PFSK-1 (cell line): ENCODE data around the gene PTPRN2.

Experiments used
- TAF1 ChIP-seq: IDR thresholded peaks from 2 replicates; pipeline ENCODE4 v1.6.1; 2012; ENCODE audit warnings: low read length, control low read depth, borderline replicate concordance; ENCODE audit not compliant: insufficient read depth
- TF ChIP-seq, protein P1 (sequence below), 2 experiments: IDR thresholded peaks; 2 replicates each; pipeline versions ENCODE4 v1.6.1 to v1.8.0; 2011 to 2012; ENCODE audit warnings: low read depth in 2 of 2, low read length in 2 of 2, control low read depth in 1 of 2, inconsistent platforms in 1 of 2, mild to moderate bottlenecking in 1 of 2, moderate library complexity in 1 of 2; ENCODE audit not compliant: insufficient read depth in 1 of 2

DNA sequence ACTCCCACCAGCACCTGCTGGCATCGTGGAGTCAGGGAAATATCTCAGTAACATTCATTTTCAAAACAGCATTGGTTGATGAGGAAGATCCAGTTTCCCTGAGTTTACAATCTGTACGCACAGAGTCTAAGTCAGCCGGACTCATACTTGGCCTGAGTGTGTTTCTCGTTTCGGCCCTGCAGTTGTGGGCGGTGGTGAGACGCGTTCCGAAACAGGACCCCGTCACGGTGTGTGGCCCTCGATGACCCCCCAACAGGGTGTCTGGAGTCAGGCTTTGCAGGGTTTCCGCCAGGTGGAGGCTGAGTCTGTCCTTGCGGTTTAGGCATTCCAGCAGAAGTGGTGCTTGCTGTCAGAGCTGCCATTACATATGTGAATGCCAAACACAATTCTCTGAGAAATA is 933.3 kb downstream of the PTPRN2 start:
- TF ChIP-seq TAF1, result no peak
- TF ChIP-seq, protein P1, sequence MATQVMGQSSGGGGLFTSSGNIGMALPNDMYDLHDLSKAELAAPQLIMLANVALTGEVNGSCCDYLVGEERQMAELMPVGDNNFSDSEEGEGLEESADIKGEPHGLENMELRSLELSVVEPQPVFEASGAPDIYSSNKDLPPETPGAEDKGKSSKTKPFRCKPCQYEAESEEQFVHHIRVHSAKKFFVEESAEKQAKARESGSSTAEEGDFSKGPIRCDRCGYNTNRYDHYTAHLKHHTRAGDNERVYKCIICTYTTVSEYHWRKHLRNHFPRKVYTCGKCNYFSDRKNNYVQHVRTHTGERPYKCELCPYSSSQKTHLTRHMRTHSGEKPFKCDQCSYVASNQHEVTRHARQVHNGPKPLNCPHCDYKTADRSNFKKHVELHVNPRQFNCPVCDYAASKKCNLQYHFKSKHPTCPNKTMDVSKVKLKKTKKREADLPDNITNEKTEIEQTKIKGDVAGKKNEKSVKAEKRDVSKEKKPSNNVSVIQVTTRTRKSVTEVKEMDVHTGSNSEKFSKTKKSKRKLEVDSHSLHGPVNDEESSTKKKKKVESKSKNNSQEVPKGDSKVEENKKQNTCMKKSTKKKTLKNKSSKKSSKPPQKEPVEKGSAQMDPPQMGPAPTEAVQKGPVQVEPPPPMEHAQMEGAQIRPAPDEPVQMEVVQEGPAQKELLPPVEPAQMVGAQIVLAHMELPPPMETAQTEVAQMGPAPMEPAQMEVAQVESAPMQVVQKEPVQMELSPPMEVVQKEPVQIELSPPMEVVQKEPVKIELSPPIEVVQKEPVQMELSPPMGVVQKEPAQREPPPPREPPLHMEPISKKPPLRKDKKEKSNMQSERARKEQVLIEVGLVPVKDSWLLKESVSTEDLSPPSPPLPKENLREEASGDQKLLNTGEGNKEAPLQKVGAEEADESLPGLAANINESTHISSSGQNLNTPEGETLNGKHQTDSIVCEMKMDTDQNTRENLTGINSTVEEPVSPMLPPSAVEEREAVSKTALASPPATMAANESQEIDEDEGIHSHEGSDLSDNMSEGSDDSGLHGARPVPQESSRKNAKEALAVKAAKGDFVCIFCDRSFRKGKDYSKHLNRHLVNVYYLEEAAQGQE (IDR thresholded peaks at IDR 0.05; ENCODE audit: insufficient read depth in 1 of 2, low read depth in 2 of 2, low read length in 2 of 2), result no peak
